ENCODE data around the gene RNF220. TPM values are rescaled to one million over a fixed set of nuclear protein-coding genes. Genes with fewer than 3 reads are reported as not detected.
"Not testable (repeated sequence)": the region's sequence is repeated elsewhere in the genome, so short reads cannot be mapped to it uniquely, and the experiment has no call there.

RNF220 gene
- total and polyA plus RNA-seq, 10 donors: 59.0 to 126 (median 71.7) TPM

GRCh38 chr1:44558883-44559282, 153.8 kb downstream of the RNF220 start:
- H3K4me1 ChIP-seq: no peaks in the 10 kb centered on the region
- DNase-seq: no peak
- H3K27me3 ChIP-seq (replicated peaks in 1 of 7): peaks cover 0 to 56% (median 0%) of the 10 kb centered on the region in 7 donors
- TF ChIP-seq POLR2AphosphoS5 (IDR thresholded peaks at IDR 0.05) (no peak), POLR2A (IDR thresholded peaks at IDR 0.05) (no peak), CTCF (IDR thresholded peaks at IDR 0.05 in 8 of 11, conservative IDR thresholded peaks at IDR 0.05 in 3 of 11) (no peak)
- no peak overlapping the region for H3K27ac ChIP-seq
- H3K36me3 ChIP-seq: no peaks in the 10 kb centered on the region
- WGBS, 5 donors: 68 to 76% (median 73%) methylated on average over 6 of the region's 6 CpGs
- H3K4me3 ChIP-seq: no peak overlapping the region
- H3K9me3 ChIP-seq: no peaks in the 10 kb centered on the region
- intact Hi-C loops (cut with DNase I; ENCODE audit: low total_unique reads): no loop called here

DNA sequence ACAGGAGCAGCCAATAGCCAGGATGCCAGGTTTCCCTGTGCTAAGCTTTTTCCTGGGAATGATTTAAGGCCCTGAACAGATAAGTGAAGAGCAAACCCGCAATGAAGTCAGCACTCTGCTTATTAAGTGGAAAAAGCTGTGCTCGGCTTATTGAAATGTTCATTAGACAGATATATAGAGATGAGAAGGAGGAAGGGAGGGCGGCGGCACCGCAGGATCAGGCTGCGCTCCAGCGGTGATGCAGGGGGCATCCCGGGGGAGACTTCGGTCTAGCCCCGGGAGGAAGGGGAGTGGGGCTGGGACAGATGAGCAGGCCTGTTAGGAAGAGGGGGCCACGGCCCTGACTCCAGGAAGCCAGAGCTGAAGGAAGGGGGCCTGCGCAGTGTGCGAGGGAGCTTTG, 154.3 kb downstream of the RNF220 start:
- Histone ChIP-seq H3K9me3 (no peaks in the 10 kb centered on the region), H3K4me3 (no peak overlapping the region), H3K4me1 (no peaks in the 10 kb centered on the region), H3K27ac (no peak overlapping the region), H3K36me3 (no peaks in the 10 kb centered on the region), H3K27me3 (replicated peaks in 1 of 7) (peaks cover 0 to 52% (median 0%) of the 10 kb centered on the region in 7 donors)
- intact Hi-C loops (cut with DNase I; ENCODE audit: low total_unique reads): no loop called here
- DNase-seq: no peak
- 61 to 77% (median 65%) methylated on average over 13 of the region's 13 CpGs for WGBS, 5 donors
- TF ChIP-seq POLR2AphosphoS5 (IDR thresholded peaks at IDR 0.05): no peak
- TF ChIP-seq POLR2A (IDR thresholded peaks at IDR 0.05): no peak
- no peak for TF ChIP-seq CTCF (IDR thresholded peaks at IDR 0.05 in 8 of 11, conservative IDR thresholded peaks at IDR 0.05 in 3 of 11)

DNA sequence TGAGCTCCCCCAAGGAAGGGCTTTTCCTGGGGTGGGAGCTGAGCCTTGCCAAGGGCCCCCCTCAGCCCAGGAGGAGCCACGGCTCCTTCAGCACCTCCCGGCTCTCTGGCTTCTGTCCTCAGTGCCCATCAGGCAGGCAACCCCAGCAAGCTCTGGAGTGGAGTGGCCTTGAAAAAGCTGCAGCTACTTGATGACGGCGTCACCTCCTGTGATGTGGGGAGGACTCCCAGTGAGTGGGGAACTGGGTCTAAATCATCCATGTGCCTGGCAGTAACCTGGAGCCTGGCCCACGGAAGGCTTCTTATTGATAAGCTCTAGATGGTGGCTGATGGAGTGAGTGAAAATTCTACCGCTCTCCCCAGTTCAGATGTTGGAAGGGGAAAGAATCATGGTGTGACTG, 154.9 kb downstream of the RNF220 start:
- 63 to 82% (median 78%) methylated on average over 2 to 6 of the region's 6 CpGs for WGBS, 5 donors
- no peak for DNase-seq
- Histone ChIP-seq H3K9me3 (no peaks in the 10 kb centered on the region), H3K4me3 (no peak overlapping the region), H3K36me3 (no peaks in the 10 kb centered on the region), H3K27ac (no peak overlapping the region), H3K4me1 (no peaks in the 10 kb centered on the region), H3K27me3 (replicated peaks in 1 of 7) (peaks cover 0 to 50% (median 0%) of the 10 kb centered on the region in 7 donors)
- intact Hi-C loops (cut with DNase I; ENCODE audit: low total_unique reads): no loop called here
- TF ChIP-seq CTCF (IDR thresholded peaks at IDR 0.05 in 8 of 11, conservative IDR thresholded peaks at IDR 0.05 in 3 of 11): no peak
- no peak for TF ChIP-seq POLR2A (IDR thresholded peaks at IDR 0.05)
- TF ChIP-seq POLR2AphosphoS5 (IDR thresholded peaks at IDR 0.05): no peak

DNA sequence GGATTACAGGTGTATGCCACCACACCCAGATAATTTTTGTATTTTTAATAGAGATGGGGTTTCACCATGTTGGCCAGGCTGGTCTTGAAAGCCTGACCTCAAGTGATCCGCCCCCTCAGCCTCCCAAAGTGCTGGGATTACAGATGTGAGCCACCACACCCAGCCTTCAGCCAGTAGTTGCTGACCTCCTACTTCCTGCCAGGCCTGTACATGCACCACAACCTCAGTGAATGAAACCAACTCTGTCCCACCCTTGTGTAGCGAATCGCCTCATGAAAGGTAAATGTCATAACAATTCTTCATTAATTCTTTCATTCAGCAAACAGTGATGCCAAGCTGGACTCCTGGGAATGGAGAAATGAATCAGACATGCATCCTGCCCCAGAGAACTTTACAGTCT, 155.6 kb downstream of the RNF220 start:
- H3K4me3 ChIP-seq; H3K4me1 ChIP-seq; intact Hi-C loops (cut with DNase I; ENCODE audit: low total_unique reads); H3K36me3 ChIP-seq; DNase-seq; H3K9me3 ChIP-seq; H3K27ac ChIP-seq: not testable (repeated sequence)
- H3K27me3 ChIP-seq (replicated peaks in 1 of 7): peaks cover 0 to 56% (median 0%) of the 10 kb centered on the region in 7 donors
- WGBS, 5 donors: 71 to 84% (median 79%) methylated on average over 3 of the region's 3 CpGs

- Histone ChIP-seq H3K4me3 (no peak overlapping the region), H3K27ac (no peak overlapping the region), H3K4me1 (no peaks in the 10 kb centered on the region), H3K36me3 (no peaks in the 10 kb centered on the region), H3K27me3 (replicated peaks in 1 of 7) (peaks cover 0 to 34% (median 0%) of the 10 kb centered on the region in 7 donors), H3K9me3 (no peaks in the 10 kb centered on the region)
- 63 to 83% (median 80%) methylated on average over 3 to 5 of the region's 5 CpGs for WGBS, 5 donors
- TF ChIP-seq CTCF (IDR thresholded peaks at IDR 0.05 in 8 of 11, conservative IDR thresholded peaks at IDR 0.05 in 3 of 11) (no peak), POLR2A (IDR thresholded peaks at IDR 0.05) (no peak), POLR2AphosphoS5 (IDR thresholded peaks at IDR 0.05) (no peak)
- intact Hi-C loops (cut with DNase I; ENCODE audit: low total_unique reads): no loop called here
- DNase-seq: no peak
These were observed 160.2 kb downstream of the RNF220 start for GRCh38 chr1:44565259-44565750.

All from spleen (tissue), 11 donors.